HEK293 (cell line): ENCODE measurements around the gene GATA3.

Experiments
- SP3 ChIP-seq: fragments of 450-650 bp; formaldehyde crosslinking; IDR thresholded peaks from 2 replicates; pipeline ENCODE4 v1.5.1; 2016; ENCODE audit warnings: missing biosample characterization, missing genetic modification characterization
- ZNF24 ChIP-seq: fragments of 450-650 bp; formaldehyde crosslinking; IDR thresholded peaks from 2 replicates; pipeline ENCODE4 v1.5.1; 2016; ENCODE audit warnings: missing biosample characterization, missing genetic modification characterization
- ZNF311 ChIP-seq: fragments of 450-650 bp; formaldehyde crosslinking; IDR thresholded peaks from 2 replicates; pipeline ENCODE4 v1.5.1; 2017; ENCODE audit warnings: missing biosample characterization, missing genetic modification characterization, borderline replicate concordance
- ZNF324 ChIP-seq: fragments of 450-650 bp; formaldehyde crosslinking; IDR thresholded peaks from 2 replicates; pipeline ENCODE4 v1.5.1; 2016; ENCODE audit warnings: missing biosample characterization, missing genetic modification characterization
- ZNF391 ChIP-seq: fragments of 450-650 bp; formaldehyde crosslinking; IDR thresholded peaks from 2 replicates; pipeline ENCODE4 v1.5.1; 2016; ENCODE audit warnings: low read depth, missing biosample characterization, missing genetic modification characterization, borderline replicate concordance
- ZSCAN23 ChIP-seq: fragments of 450-650 bp; formaldehyde crosslinking; IDR thresholded peaks from 2 replicates; pipeline ENCODE4 v1.5.1; 2016; ENCODE audit warnings: missing biosample characterization, missing genetic modification characterization
- TF ChIP-seq, protein P1 (sequence below): fragments of 450-650 bp; formaldehyde crosslinking; IDR thresholded peaks from 2 replicates; pipeline ENCODE4 v1.5.1; 2016; ENCODE audit warnings: missing biosample characterization, missing genetic modification characterization, borderline replicate concordance
- TF ChIP-seq, protein P2 (sequence below): fragments of 450-650 bp; formaldehyde crosslinking; IDR thresholded peaks from 2 replicates; pipeline ENCODE4 v1.5.1; 2016; ENCODE audit warnings: missing biosample characterization, missing genetic modification characterization

DNA sequence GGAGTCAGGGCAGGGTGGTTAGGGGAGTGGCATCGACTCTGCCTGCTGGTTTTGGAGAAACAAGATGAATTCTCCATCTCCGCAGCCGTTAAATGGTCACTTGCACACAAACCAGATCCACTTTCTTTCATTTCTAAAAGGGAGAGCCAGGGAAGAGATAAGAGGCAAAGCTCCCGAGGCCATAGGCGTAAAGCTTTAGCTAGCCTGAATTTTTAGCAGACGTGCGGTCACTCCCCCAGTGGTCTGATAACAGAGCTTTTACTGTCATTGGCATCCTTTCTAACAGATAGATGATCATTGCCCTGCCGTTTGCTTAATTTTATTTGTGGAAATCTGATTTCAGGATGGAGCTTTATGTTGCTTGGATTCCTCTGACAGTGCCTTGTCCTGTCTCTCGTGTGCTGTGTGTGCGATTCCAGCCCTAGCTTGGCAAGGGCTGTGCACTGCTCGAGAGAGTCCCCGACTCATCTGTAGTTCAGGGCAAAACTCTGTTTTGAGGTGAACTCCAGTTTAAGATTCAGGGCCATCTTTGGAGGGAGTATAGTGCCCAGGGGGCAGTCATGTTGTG, 62.5 kb downstream of the GATA3 start:
- TF ChIP-seq, protein P1, sequence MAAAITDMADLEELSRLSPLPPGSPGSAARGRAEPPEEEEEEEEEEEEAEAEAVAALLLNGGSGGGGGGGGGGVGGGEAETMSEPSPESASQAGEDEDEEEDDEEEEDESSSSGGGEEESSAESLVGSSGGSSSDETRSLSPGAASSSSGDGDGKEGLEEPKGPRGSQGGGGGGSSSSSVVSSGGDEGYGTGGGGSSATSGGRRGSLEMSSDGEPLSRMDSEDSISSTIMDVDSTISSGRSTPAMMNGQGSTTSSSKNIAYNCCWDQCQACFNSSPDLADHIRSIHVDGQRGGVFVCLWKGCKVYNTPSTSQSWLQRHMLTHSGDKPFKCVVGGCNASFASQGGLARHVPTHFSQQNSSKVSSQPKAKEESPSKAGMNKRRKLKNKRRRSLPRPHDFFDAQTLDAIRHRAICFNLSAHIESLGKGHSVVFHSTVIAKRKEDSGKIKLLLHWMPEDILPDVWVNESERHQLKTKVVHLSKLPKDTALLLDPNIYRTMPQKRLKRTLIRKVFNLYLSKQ (tag by site-specific recombination), result no peak
- no peak for TF ChIP-seq SP3 (tag by site-specific recombination)
- TF ChIP-seq ZNF24, result no peak
- TF ChIP-seq ZNF311 (tag by site-specific recombination), result no peak
- no peak for TF ChIP-seq ZSCAN23 (tag by site-specific recombination)
- TF ChIP-seq, protein P2, sequence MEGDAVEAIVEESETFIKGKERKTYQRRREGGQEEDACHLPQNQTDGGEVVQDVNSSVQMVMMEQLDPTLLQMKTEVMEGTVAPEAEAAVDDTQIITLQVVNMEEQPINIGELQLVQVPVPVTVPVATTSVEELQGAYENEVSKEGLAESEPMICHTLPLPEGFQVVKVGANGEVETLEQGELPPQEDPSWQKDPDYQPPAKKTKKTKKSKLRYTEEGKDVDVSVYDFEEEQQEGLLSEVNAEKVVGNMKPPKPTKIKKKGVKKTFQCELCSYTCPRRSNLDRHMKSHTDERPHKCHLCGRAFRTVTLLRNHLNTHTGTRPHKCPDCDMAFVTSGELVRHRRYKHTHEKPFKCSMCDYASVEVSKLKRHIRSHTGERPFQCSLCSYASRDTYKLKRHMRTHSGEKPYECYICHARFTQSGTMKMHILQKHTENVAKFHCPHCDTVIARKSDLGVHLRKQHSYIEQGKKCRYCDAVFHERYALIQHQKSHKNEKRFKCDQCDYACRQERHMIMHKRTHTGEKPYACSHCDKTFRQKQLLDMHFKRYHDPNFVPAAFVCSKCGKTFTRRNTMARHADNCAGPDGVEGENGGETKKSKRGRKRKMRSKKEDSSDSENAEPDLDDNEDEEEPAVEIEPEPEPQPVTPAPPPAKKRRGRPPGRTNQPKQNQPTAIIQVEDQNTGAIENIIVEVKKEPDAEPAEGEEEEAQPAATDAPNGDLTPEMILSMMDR, result no peak
- no peak for TF ChIP-seq ZNF324 (tag by site-specific recombination)
- no peak for TF ChIP-seq ZNF391 (tag by site-specific recombination)
